Activated CD4-positive, alpha-beta memory T cell treated with anti-CD3 and anti-CD28 coated beads for 36 hours (primary cell): ENCODE data around the gene CCDC187. TPM values are rescaled to one million over a fixed set of nuclear protein-coding genes. Genes with fewer than 3 reads are reported as not detected.

Experiments
- CTCF ChIA-PET: fragments of 350-600 bp; sonication (Branson Sonifier 250); formaldehyde crosslinking; loops from one replicate; lab custom pipeline; 2021; ENCODE audit warnings: antibody characterized with exemption, inconsistent platforms; lab: Charles Lee
- POLR2A ChIA-PET: fragments of 350-600 bp; sonication (Branson Sonifier 250); formaldehyde crosslinking; loops from one replicate; lab custom pipeline; 2021; ENCODE audit warnings: antibody characterized with exemption; lab: Charles Lee
- DNase-seq: peaks from one replicate; pipeline ENCODE4 v3.0.0-alpha.2; 2020
- H3K27ac Mint-ChIP-seq: one replicate; pipeline ENCODE4 v1.8.0; 2021; ENCODE audit warnings: mixed read lengths
- H3K27me3 Mint-ChIP-seq: one replicate; pipeline ENCODE4 v1.8.0; 2021; ENCODE audit warnings: mixed read lengths
- H3K36me3 Mint-ChIP-seq: one replicate; pipeline ENCODE4 v1.8.0; 2021; ENCODE audit warnings: mixed read lengths
- H3K4me1 Mint-ChIP-seq: one replicate; pipeline ENCODE4 v1.8.0; 2021; ENCODE audit warnings: low read depth, mixed read lengths
- H3K4me3 Mint-ChIP-seq: one replicate; pipeline ENCODE4 v1.8.0; 2021; ENCODE audit warnings: mild to moderate bottlenecking, mixed read lengths
- H3K9me3 Mint-ChIP-seq: one replicate; pipeline ENCODE4 v1.8.0; 2021; ENCODE audit warnings: mixed read lengths
- intact Hi-C: fragments of 100-400 bp; cut with micrococcal nuclease; formaldehyde crosslinking; loops from one replicate; pipeline ENCODE4 v1.15.1; 2023
- total RNA-seq, 2 experiments: library from RNA; stranded (reverse); gene quantifications; one replicate each; pipeline ENCODE4 v1.2.3, GENCODE V29; 2021

CCDC187 gene
- total RNA-seq, 2 experiments from 2014 or later: not detected

GRCh38 chr9:136246849-136247550 is 56.9 kb downstream of the CCDC187 start:
- Mint-ChIP-seq H3K4me3 (no peak overlapping the region), H3K27ac (no peak overlapping the region)

GRCh38 chr9:136245219-136246150 is 58.4 kb downstream of the CCDC187 start, which contains the start of gene QSOX2:
Gene QSOX2 (minus strand): TSS chr9:136245812. CDS start chr9:136245803, 9 bp downstream.
- H3K27ac Mint-ChIP-seq: peak within 1 kb of the TSS; percentile 92
- peak within 1 kb of the TSS; percentile 89 for H3K4me3 Mint-ChIP-seq
- intact Hi-C loops: loop anchor here (1.0 to 10.0 kb wide), 6 partner anchors 22 to 1359 kb away; partner anchors contain the start of genes ARRDC1, CAMSAP1, NOTCH1 and UBAC1
- peaks cover 35% of the 10 kb centered on the region for H3K4me1 Mint-ChIP-seq
- DNase-seq: peak; percentile 89
- no peaks in the 10 kb centered on the region for H3K9me3 Mint-ChIP-seq
- no peaks in the 10 kb centered on the region for H3K27me3 Mint-ChIP-seq
- ChIA-PET CTCF (interaction anchor here (0.7 to 1.3 kb wide), 2 partner anchors 10 to 21 kb away, joined by 3 to 6 read pairs; no protein-coding TSS in a partner anchor), POLR2A (no interaction called here)
- H3K36me3 Mint-ChIP-seq: no peaks in the 10 kb centered on the region

More at GRCh38 chr9:136246849-136247550, 56.9 kb downstream of the CCDC187 start:
- no peaks in the 10 kb centered on the region for H3K36me3 Mint-ChIP-seq
- ChIA-PET POLR2A (no interaction called here), CTCF (interaction anchor here (0.9 kb wide), 1 partner anchor 21 kb away, joined by 3 read pairs; no protein-coding TSS in a partner anchor)
- H3K4me1 Mint-ChIP-seq: peaks cover 32% of the 10 kb centered on the region
- DNase-seq: no peak
- no peaks in the 10 kb centered on the region for H3K27me3 Mint-ChIP-seq
- intact Hi-C loops: loop anchor here (10.0 kb wide), 3 partner anchors 282 to 1358 kb away; partner anchors contain the start of genes ARRDC1, NOTCH1 and UBAC1
- H3K9me3 Mint-ChIP-seq: no peaks in the 10 kb centered on the region

GRCh38 chr9:136244969-136245218 is 59.0 kb downstream of the CCDC187 start:
- no peaks in the 10 kb centered on the region for H3K36me3 Mint-ChIP-seq
- POLR2A ChIA-PET: no interaction called here

GRCh38 chr9:136244122-136244968 is 59.5 kb downstream of the CCDC187 start:
- peaks cover 35% of the 10 kb centered on the region for H3K4me1 Mint-ChIP-seq
- no peaks in the 10 kb centered on the region for H3K27me3 Mint-ChIP-seq
- CTCF ChIA-PET: interaction anchor here (1.3 to 1.9 kb wide), 2 partner anchors 19 to 23 kb away, joined by 3 to 6 read pairs; no protein-coding TSS in a partner anchor
- H3K4me3 Mint-ChIP-seq: peak overlapping the region; percentile 89
- H3K36me3 Mint-ChIP-seq: no peaks in the 10 kb centered on the region
- H3K27ac Mint-ChIP-seq: peak overlapping the region; percentile 92
- intact Hi-C loops: loop anchor here (1.0 to 10.0 kb wide), 6 partner anchors 12 to 1360 kb away; partner anchors contain the start of genes ARRDC1, NOTCH1, TMEM250 and UBAC1
- peak; percentile 86 for DNase-seq
- no peaks in the 10 kb centered on the region for H3K9me3 Mint-ChIP-seq
- POLR2A ChIA-PET: no interaction called here

More at GRCh38 chr9:136244969-136245218, 59.0 kb downstream of the CCDC187 start:
- Mint-ChIP-seq H3K27me3 (no peaks in the 10 kb centered on the region), H3K27ac (peak overlapping the region; percentile 92), H3K4me3 (peak overlapping the region; percentile 89), H3K4me1 (peaks cover 35% of the 10 kb centered on the region), H3K9me3 (no peaks in the 10 kb centered on the region)
- CTCF ChIA-PET: interaction anchor here (1.3 kb wide), 1 partner anchor 20 kb away, joined by 3 read pairs; no protein-coding TSS in a partner anchor
- no peak for DNase-seq
- intact Hi-C loops: loop anchor here (1.0 to 10.0 kb wide), 8 partner anchors 13 to 1360 kb away; partner anchors contain the start of genes ARRDC1, CAMSAP1, NOTCH1 and TMEM250

GRCh38 chr9:136243631-136244030 is 60.3 kb downstream of the CCDC187 start:
- ChIA-PET POLR2A (no interaction called here), CTCF (interaction anchor here (1.9 kb wide), 1 partner anchor 24 kb away, joined by 6 read pairs; no protein-coding TSS in a partner anchor)
- intact Hi-C loops: loop anchor here (1.0 to 10.0 kb wide), 6 partner anchors 11 to 1361 kb away; partner anchors contain the start of genes ARRDC1, NOTCH1, TMEM250 and UBAC1

GRCh38 chr9:136242918-136243525 is 60.9 kb downstream of the CCDC187 start:
- CTCF ChIA-PET: interaction anchor here (0.5 to 1.9 kb wide), 2 partner anchors 24 to 389 kb away, joined by 6 read pairs; no protein-coding TSS in a partner anchor
- H3K9me3 Mint-ChIP-seq: no peaks in the 10 kb centered on the region
- DNase-seq: no peak
- H3K27me3 Mint-ChIP-seq: no peaks in the 10 kb centered on the region
- peak overlapping the region; percentile 92 for H3K27ac Mint-ChIP-seq
- POLR2A ChIA-PET: no interaction called here
- H3K4me3 Mint-ChIP-seq: peak overlapping the region; percentile 89
- peaks cover 35% of the 10 kb centered on the region for H3K4me1 Mint-ChIP-seq
- no peaks in the 10 kb centered on the region for H3K36me3 Mint-ChIP-seq
- intact Hi-C loops: loop anchor here (5.0 to 10.0 kb wide), 4 partner anchors 126 to 1362 kb away; partner anchors contain the start of genes ARRDC1, NOTCH1, TMEM250 and UBAC1

More at GRCh38 chr9:136243631-136244030, 60.3 kb downstream of the CCDC187 start:
- peak; percentile 28 for DNase-seq
- peaks cover 35% of the 10 kb centered on the region for H3K4me1 Mint-ChIP-seq
- H3K27ac Mint-ChIP-seq: peak overlapping the region; percentile 92
- H3K36me3 Mint-ChIP-seq: no peaks in the 10 kb centered on the region
- no peaks in the 10 kb centered on the region for H3K27me3 Mint-ChIP-seq
- no peaks in the 10 kb centered on the region for H3K9me3 Mint-ChIP-seq
- peak overlapping the region; percentile 89 for H3K4me3 Mint-ChIP-seq

GRCh38 chr9:136242248-136242647 is 61.6 kb downstream of the CCDC187 start:
- POLR2A ChIA-PET: no interaction called here
- no peak for DNase-seq
- Mint-ChIP-seq H3K9me3 (no peaks in the 10 kb centered on the region), H3K27me3 (no peaks in the 10 kb centered on the region), H3K4me1 (peaks cover 35% of the 10 kb centered on the region), H3K4me3 (no peak overlapping the region), H3K36me3 (no peaks in the 10 kb centered on the region), H3K27ac (peak overlapping the region; percentile 18)
- intact Hi-C loops: loop anchor here (5.0 to 10.0 kb wide), 4 partner anchors 125 to 1363 kb away; partner anchors contain the start of genes ARRDC1, NOTCH1, TMEM250 and UBAC1
- CTCF ChIA-PET: interaction anchor here (1.9 kb wide), 1 partner anchor 25 kb away, joined by 6 read pairs; no protein-coding TSS in a partner anchor

- H3K27ac Mint-ChIP-seq: no peak overlapping the region
- no peaks in the 10 kb centered on the region for H3K36me3 Mint-ChIP-seq
- ChIA-PET POLR2A (no interaction called here), CTCF (no interaction called here)
- H3K27me3 Mint-ChIP-seq: no peaks in the 10 kb centered on the region
- peaks cover 35% of the 10 kb centered on the region for H3K4me1 Mint-ChIP-seq
- no peak for DNase-seq
- no peaks in the 10 kb centered on the region for H3K9me3 Mint-ChIP-seq
- H3K4me3 Mint-ChIP-seq: no peak overlapping the region
- intact Hi-C loops: loop anchor here (5.0 to 10.0 kb wide), 4 partner anchors 124 to 1363 kb away; partner anchors contain the start of genes ARRDC1, NOTCH1, TMEM250 and UBAC1
Observed at GRCh38 chr9:136241542-136241941, 62.4 kb downstream of the CCDC187 start.

GRCh38 chr9:136240941-136241340 is 63.0 kb downstream of the CCDC187 start:
- Mint-ChIP-seq H3K9me3 (no peaks in the 10 kb centered on the region), H3K36me3 (peaks cover 2% of the 10 kb centered on the region), H3K27me3 (no peaks in the 10 kb centered on the region), H3K4me1 (peaks cover 33% of the 10 kb centered on the region), H3K27ac (no peak overlapping the region), H3K4me3 (no peak overlapping the region)
- no peak for DNase-seq
- CTCF ChIA-PET: no interaction called here
- intact Hi-C loops: loop anchor here (5.0 to 10.0 kb wide), 4 partner anchors 124 to 1364 kb away; partner anchors contain the start of genes ARRDC1, NOTCH1, TMEM250 and UBAC1
- POLR2A ChIA-PET: no interaction called here

- H3K4me1 Mint-ChIP-seq: peaks cover 29% of the 10 kb centered on the region
- no peak overlapping the region for H3K4me3 Mint-ChIP-seq
- no peak overlapping the region for H3K27ac Mint-ChIP-seq
- no peaks in the 10 kb centered on the region for H3K9me3 Mint-ChIP-seq
- DNase-seq: no peak
- H3K27me3 Mint-ChIP-seq: no peaks in the 10 kb centered on the region
- intact Hi-C loops: loop anchor here (5.0 to 10.0 kb wide), 4 partner anchors 123 to 1365 kb away; partner anchors contain the start of genes ARRDC1, NOTCH1, TMEM250 and UBAC1
- CTCF ChIA-PET: interaction anchor here (1.0 kb wide), 1 partner anchor 15 kb away, joined by 3 read pairs; no protein-coding TSS in a partner anchor
- POLR2A ChIA-PET: no interaction called here
- peaks cover 11% of the 10 kb centered on the region for H3K36me3 Mint-ChIP-seq
Observed at GRCh38 chr9:136239983-136240330, 63.9 kb downstream of the CCDC187 start.
